ENCODE data around the gene KHDC1. TPM values are rescaled to one million over a fixed set of nuclear protein-coding genes. Genes with fewer than 3 reads are reported as not detected.

KHDC1 gene
- total RNA-seq, 1 experiment from 2014 or later: 9.1 TPM

GRCh38 chr6:73233048-73233447, 29.9 kb downstream of the KHDC1 start (continued):
- TF ChIP-seq ZBTB33 (IDR thresholded peaks at IDR 0.05; ENCODE audit: extremely low read depth, insufficient replicate concordance, low read length) (no peak), CBX3 (IDR thresholded peaks at IDR 0.05; ENCODE audit: low read depth) (no peak), MAX (IDR thresholded peaks at IDR 0.05) (no peak)

GRCh38 chr6:73231986-73232391, 31.0 kb downstream of the KHDC1 start:
- H3K27ac ChIP-seq (ENCODE audit: low read depth, low read length): no peak overlapping the region
- CTCF ChIA-PET: no interaction called here

More at GRCh38 chr6:73231986-73232391, 31.0 kb downstream of the KHDC1 start:
- RAD21 ChIA-PET (ENCODE audit: low non-redundant PET in 1 of 2, low total read pairs in 2 of 2, uncharacterized antibody in 2 of 2, unreplicated experiment in 2 of 2): no interaction called here
- H3K79me2 ChIP-seq (ENCODE audit: insufficient read depth, low read length): no peaks in the 10 kb centered on the region
- H2AFZ ChIP-seq (ENCODE audit: low read depth, low read length, poor library complexity, severe bottlenecking): no peak overlapping the region
- no peak overlapping the region for H3K9ac ChIP-seq (ENCODE audit: low read length)
- H3K4me1 ChIP-seq (ENCODE audit: control insufficient read depth in 1 of 2, insufficient read depth in 2 of 2, low read length in 2 of 2): no peaks in the 10 kb centered on the region
- intact Hi-C loops (cut with micrococcal nuclease): no loop called here
- no peak overlapping the region for H3K4me3 ChIP-seq (replicated peaks in 1 of 2; ENCODE audit: low read depth in 1 of 2, low read length in 2 of 2)
- no peaks in the 10 kb centered on the region for H3K9me3 ChIP-seq (ENCODE audit: control insufficient read depth in 1 of 2, insufficient read depth in 1 of 2, low read depth in 1 of 2, low read length in 2 of 2)
- POLR2A ChIA-PET: no interaction called here
- no peaks in the 10 kb centered on the region for H3K27me3 ChIP-seq (ENCODE audit: insufficient read depth, low read length)
- no peaks in the 10 kb centered on the region for H3K9me2 ChIP-seq (ENCODE audit: insufficient read depth)
- ATAC-seq (no peak), DNase-seq (ENCODE audit: low read depth, low spot score) (no peak)
- no peaks in the 10 kb centered on the region for H4K20me1 ChIP-seq (ENCODE audit: insufficient read depth)
- no peak for TF ChIP-seq SP1 (IDR thresholded peaks at IDR 0.05; ENCODE audit: low read depth)
- TF ChIP-seq ATF3 (IDR thresholded peaks at IDR 0.05): no peak
- TF ChIP-seq YY1 (IDR thresholded peaks at IDR 0.05; ENCODE audit: extremely low read depth, insufficient replicate concordance, low read depth, low read length): no peak
- no peak for TF ChIP-seq POLR2A (IDR thresholded peaks at IDR 0.05; ENCODE audit: borderline replicate concordance, extremely low read depth, insufficient read depth, insufficient read length)
- no peak for TF ChIP-seq ZNF274 (IDR thresholded peaks at IDR 0.05; ENCODE audit: low read depth, low read length)
- no peak overlapping the region for H3K4me2 ChIP-seq (ENCODE audit: low read length)
- no peaks in the 10 kb centered on the region for H3K36me3 ChIP-seq (ENCODE audit: control insufficient read depth in 1 of 2, insufficient read depth in 2 of 2, low read length in 2 of 2)
- BruUV-seq (replicated peaks): no TSS peak
